SK-N-SH (cell line): ENCODE data around the gene CRIP1. TPM values are rescaled to one million over a fixed set of nuclear protein-coding genes. Genes with fewer than 3 reads are reported as not detected.

ENCODE experiments used
- CTCF ChIA-PET: fragments of 300-600, 350-600 bp; formaldehyde crosslinking; extraction: SDS; loops from one replicate; lab custom pipeline; 2021; lab: Yijun Ruan, JAX
- POLR2A ChIA-PET: fragments of 350-600 bp; sonication (Branson Sonifier 250); formaldehyde crosslinking; extraction: SDS; loops from one replicate; lab custom pipeline; 2020; ENCODE audit warnings: antibody characterized with exemption, inconsistent platforms; lab: Yijun Ruan, JAX
- DNase-seq: peaks from one replicate; pipeline ENCODE4 v3.0.0; 2012
- H2AFZ ChIP-seq: fragments of 200-600 bp; sonication (generic); 2 replicates; pipeline ENCODE4 v1.8.1; 2016; ENCODE audit warnings: antibody characterized with exemption, mild to moderate bottlenecking, low read depth
- H3F3A ChIP-seq: fragments of 200-600 bp; sonication (generic); replicated peaks from 2 replicates; pipeline ENCODE3; 2016; ENCODE audit warnings: antibody characterized with exemption, mild to moderate bottlenecking; ENCODE audit not compliant: insufficient read depth
- H3K27ac ChIP-seq, 2 experiments: fragments of 200-500 bp in 1 of 2; fragments of 200-600 bp in 1 of 2; sonication (Bioruptor generic) in 1 of 2; sonication (generic), shearing (Covaris generic) in 1 of 2; 2 replicates each; pipeline versions ENCODE4 v1.5.1 to v1.6.1; 2014 to 2016; ENCODE audit warnings: low read depth in 2 of 2, inconsistent platforms in 1 of 2, low read length in 1 of 2, mild to moderate bottlenecking in 1 of 2, mixed read lengths in 1 of 2
- H3K27me3 ChIP-seq: fragments of 200-600 bp; sonication (generic), shearing (Covaris generic); 2 replicates; pipeline ENCODE4 v1.6.1; 2016; ENCODE audit warnings: mixed run types; ENCODE audit not compliant: insufficient read depth
- H3K36me3 ChIP-seq, 2 experiments: fragments of 200-500 bp in 1 of 2; fragments of 200-600 bp in 1 of 2; sonication (Bioruptor generic) in 1 of 2; sonication (generic) in 1 of 2; replicated peaks in 1 of 2; 2 replicates each; pipeline versions ENCODE3 to v1.5.1; 2014 to 2016; ENCODE audit warnings: low read length in 1 of 2, mild to moderate bottlenecking in 1 of 2; ENCODE audit not compliant: insufficient read depth in 2 of 2, control insufficient read depth in 1 of 2
- H3K4me1 ChIP-seq, 2 experiments: fragments of 200-500 bp in 1 of 2; fragments of 200-600 bp in 1 of 2; sonication (Bioruptor generic) in 1 of 2; sonication (generic), shearing (Covaris generic) in 1 of 2; 2 replicates each; pipeline versions ENCODE4 v1.5.1 to v1.6.1; 2014 to 2016; ENCODE audit warnings: low read depth in 1 of 2, low read length in 1 of 2, mixed run types in 1 of 2; ENCODE audit not compliant: insufficient read depth in 2 of 2, control insufficient read depth in 1 of 2
- H3K4me2 ChIP-seq: fragments of 200-600 bp; sonication (generic), shearing (Covaris generic); 2 replicates; pipeline ENCODE4 v1.6.1; 2017; ENCODE audit warnings: mixed run types
- H3K4me3 ChIP-seq, 2 experiments: fragments of 200-500 bp in 1 of 2; fragments of 200-600 bp in 1 of 2; sonication (Bioruptor generic) in 1 of 2; sonication (generic), shearing (Covaris generic) in 1 of 2; 2 replicates each; pipeline versions ENCODE4 v1.5.1 to v1.8.1; 2014 to 2016; ENCODE audit warnings: low read depth in 2 of 2, inconsistent platforms in 1 of 2, low read length in 1 of 2, mild to moderate bottlenecking in 1 of 2, mixed read lengths in 1 of 2, moderate library complexity in 1 of 2
- H3K79me2 ChIP-seq: fragments of 200-600 bp; sonication (generic); 2 replicates; pipeline ENCODE4 v1.8.1; 2017; ENCODE audit warnings: mild to moderate bottlenecking; ENCODE audit not compliant: insufficient read depth
- H3K9ac ChIP-seq: fragments of 200-600 bp; sonication (generic); 2 replicates; pipeline ENCODE4 v1.6.1; 2017; ENCODE audit warnings: mixed run types
- H3K9me2 ChIP-seq: fragments of 200-600 bp; sonication (generic); 2 replicates; pipeline ENCODE4 v1.6.1; 2017; ENCODE audit warnings: mixed run types
- H3K9me3 ChIP-seq: fragments of 200-600 bp; sonication (generic); 2 replicates; pipeline ENCODE4 v1.6.1; 2017; ENCODE audit warnings: mixed run types, mild to moderate bottlenecking, moderate library complexity
- H4K20me1 ChIP-seq: fragments of 200-600 bp; sonication (generic); 2 replicates; pipeline ENCODE4 v1.6.1; 2017; ENCODE audit warnings: mild to moderate bottlenecking, mixed run types; ENCODE audit not compliant: insufficient read depth
- CHD2 ChIP-seq: fragments of 150-350 bp; IDR thresholded peaks from 2 replicates; pipeline ENCODE4 v1.6.1; 2018; ENCODE audit warnings: low read length; ENCODE audit not compliant: partially characterized antibody
- CTCF ChIP-seq: fragments of 200-600 bp; sonication (generic); IDR thresholded peaks from 2 replicates; pipeline ENCODE4 v1.6.1; 2017; ENCODE audit warnings: antibody characterized with exemption, mild to moderate bottlenecking, moderate library complexity
- EZH2phosphoT487 ChIP-seq: fragments of 200-600 bp; sonication (generic); IDR thresholded peaks from 2 replicates; pipeline ENCODE4 v1.6.1; 2017; ENCODE audit warnings: low read depth, mixed run types, mild to moderate bottlenecking, antibody characterized with exemption, moderate library complexity, borderline replicate concordance
- FOXJ3 ChIP-seq: sonication (generic); formaldehyde crosslinking; IDR thresholded peaks from 2 replicates; pipeline ENCODE4 v1.5.1; 2020; ENCODE audit warnings: mild to moderate bottlenecking, missing genetic modification reagents
- FOXM1 ChIP-seq: IDR thresholded peaks from 2 replicates; pipeline ENCODE4 v1.4.0; 2012; ENCODE audit warnings: low read depth, mild to moderate bottlenecking
- GABPA ChIP-seq: IDR thresholded peaks from 2 replicates; pipeline ENCODE4 v1.4.0; 2012; ENCODE audit warnings: low read depth, mild to moderate bottlenecking
- MAX ChIP-seq: IDR thresholded peaks from 2 replicates; pipeline ENCODE4 v1.4.0; 2012; ENCODE audit warnings: low read depth
- MEF2A ChIP-seq: IDR thresholded peaks from 2 replicates; pipeline ENCODE4 v1.4.0; 2012; ENCODE audit warnings: low read depth, borderline replicate concordance
- NFIC ChIP-seq: IDR thresholded peaks from 2 replicates; pipeline ENCODE4 v1.4.0; 2012; ENCODE audit warnings: borderline replicate concordance
- PBX3 ChIP-seq: IDR thresholded peaks from 2 replicates; pipeline ENCODE4; 2012
- POLR2AphosphoS5 ChIP-seq: IDR thresholded peaks from 2 replicates; pipeline ENCODE4 v1.6.1; 2012; ENCODE audit warnings: low read depth, low read length
- RCOR1 ChIP-seq: fragments of 150-350 bp; IDR thresholded peaks from 2 replicates; pipeline ENCODE4 v1.6.1; 2017; ENCODE audit warnings: antibody characterized with exemption, low read length
- REST ChIP-seq: IDR thresholded peaks from 2 replicates; pipeline ENCODE4 v1.6.1; 2012; ENCODE audit warnings: mild to moderate bottlenecking, low read depth, low read length, moderate library complexity
- SIN3A ChIP-seq: IDR thresholded peaks from 2 replicates; pipeline ENCODE4 v1.6.1; 2012; ENCODE audit warnings: low read depth, mild to moderate bottlenecking, low read length, moderate library complexity, borderline replicate concordance
- TEAD4 ChIP-seq: IDR thresholded peaks from 2 replicates; pipeline ENCODE4 v1.4.0; 2012; ENCODE audit warnings: mild to moderate bottlenecking, borderline replicate concordance; ENCODE audit not compliant: insufficient read depth
- USF2 ChIP-seq: fragments of 150-350 bp; IDR thresholded peaks from 2 replicates; pipeline ENCODE4 v1.6.1; 2017; ENCODE audit warnings: antibody characterized with exemption, low read length, low read depth, borderline replicate concordance
- YY1 ChIP-seq: IDR thresholded peaks from 2 replicates; pipeline ENCODE4 v1.4.0; 2012; ENCODE audit warnings: low read depth, mild to moderate bottlenecking
- WGBS: methylation state at CpG from one replicate; pipeline ENCODE4 v1.1.6; 2017; ENCODE audit warnings: low lambda C conversion rate; 5-methylcytosine and 5-hydroxymethylcytosine counted together
- polyA plus RNA-seq, 3 experiments: library from polyadenylated mRNA; depleted of rRNA; stranded (reverse); fragments of >200 nt; gene quantifications; 2 replicates each; pipeline ENCODE4 v1.2.3, GENCODE V29; 2012

CRIP1 gene
- polyA plus RNA-seq, 1 of the 3 experiments (the other 2 are of a cell fraction): 0.72 TPM

GRCh38 chr14:105529569-105530284, 43.0 kb downstream of the CRIP1 start:
- no peak overlapping the region for H3K4me2 ChIP-seq
- H3K4me3 ChIP-seq: no peak overlapping the region
- H3K9ac ChIP-seq: no peak overlapping the region
- no peak overlapping the region for H2AFZ ChIP-seq
- H3K27me3 ChIP-seq: no peaks in the 10 kb centered on the region
- WGBS: 95% methylated on average over 52 of the region's 63 CpGs
- DNase-seq: no peak
- H3K4me1 ChIP-seq: peaks cover 4 to 17% of the 10 kb centered on the region in 2 experiments; a peak in 2 of 4 replicates
- no peaks in the 10 kb centered on the region for H3K9me2 ChIP-seq
- no peaks in the 10 kb centered on the region for H4K20me1 ChIP-seq
- no peaks in the 10 kb centered on the region for H3K9me3 ChIP-seq
- no peak for TF ChIP-seq MEF2A
- no peak for TF ChIP-seq CTCF
- TF ChIP-seq PBX3: no peak
- no peak for TF ChIP-seq EZH2phosphoT487
- TF ChIP-seq SIN3A: no peak
- H3K79me2 ChIP-seq: no peaks in the 10 kb centered on the region
- CTCF ChIA-PET: interaction anchor here (0.6 to 5.8 kb wide), 10 partner anchors 8 to 159 kb away, joined by 3 to 61 read pairs (median 8); partner anchors contain the start of gene TEDC1
- H3F3A ChIP-seq: peaks cover 11% of the 10 kb centered on the region
- H3K36me3 ChIP-seq: peaks cover 0 to 2% of the 10 kb centered on the region in 2 experiments
- H3K27ac ChIP-seq: no peak overlapping the region
- POLR2A ChIA-PET: interaction anchor here (0.6 kb wide), 1 partner anchor 160 kb away, joined by 3 read pairs; no protein-coding TSS in a partner anchor

GRCh38 chr14:105530285-105531087, 43.8 kb downstream of the CRIP1 start:
- Histone ChIP-seq H2AFZ (no peak overlapping the region), H3K27ac (no peak overlapping the region), H3K79me2 (no peaks in the 10 kb centered on the region), H3K36me3 (peaks cover 0 to 2% of the 10 kb centered on the region in 2 experiments), H3K4me1 (peaks cover 4 to 17% of the 10 kb centered on the region in 2 experiments; a peak in 2 of 4 replicates), H3K4me3 (no peak overlapping the region), H3F3A (peaks cover 6% of the 10 kb centered on the region), H4K20me1 (no peaks in the 10 kb centered on the region), H3K4me2 (no peak overlapping the region), H3K9me3 (no peaks in the 10 kb centered on the region), H3K9ac (no peak overlapping the region), H3K27me3 (no peaks in the 10 kb centered on the region)
- 97% methylated on average over 12 of the region's 19 CpGs for WGBS
- CTCF ChIA-PET: interaction anchor here (2.2 to 5.8 kb wide), 4 partner anchors 39 to 160 kb away, joined by 6 to 61 read pairs (median 26); partner anchors contain the start of gene TEDC1
- POLR2A ChIA-PET: no interaction called here
- DNase-seq: no peak
- TF ChIP-seq CHD2: no peak
- no peak for TF ChIP-seq MAX
- TF ChIP-seq POLR2AphosphoS5: no peak
- no peak for TF ChIP-seq REST
- no peak for TF ChIP-seq RCOR1
- TF ChIP-seq FOXM1: no peak
- no peak for TF ChIP-seq GABPA
- no peak for TF ChIP-seq NFIC
- TF ChIP-seq YY1: no peak
- TF ChIP-seq FOXJ3 (CRISPR knock-in tag): no peak
- no peak for TF ChIP-seq USF2
- TF ChIP-seq SIN3A: no peak
- no peak for TF ChIP-seq TEAD4
- TF ChIP-seq, all 33 proteins: peak for 0
- no peaks in the 10 kb centered on the region for H3K9me2 ChIP-seq
